ENCODE results near the gene MYO3A.
A peak's percentile ranks its signal among the peaks of the same experiment; 100 is the strongest.

The MYO3A gene, protein sequence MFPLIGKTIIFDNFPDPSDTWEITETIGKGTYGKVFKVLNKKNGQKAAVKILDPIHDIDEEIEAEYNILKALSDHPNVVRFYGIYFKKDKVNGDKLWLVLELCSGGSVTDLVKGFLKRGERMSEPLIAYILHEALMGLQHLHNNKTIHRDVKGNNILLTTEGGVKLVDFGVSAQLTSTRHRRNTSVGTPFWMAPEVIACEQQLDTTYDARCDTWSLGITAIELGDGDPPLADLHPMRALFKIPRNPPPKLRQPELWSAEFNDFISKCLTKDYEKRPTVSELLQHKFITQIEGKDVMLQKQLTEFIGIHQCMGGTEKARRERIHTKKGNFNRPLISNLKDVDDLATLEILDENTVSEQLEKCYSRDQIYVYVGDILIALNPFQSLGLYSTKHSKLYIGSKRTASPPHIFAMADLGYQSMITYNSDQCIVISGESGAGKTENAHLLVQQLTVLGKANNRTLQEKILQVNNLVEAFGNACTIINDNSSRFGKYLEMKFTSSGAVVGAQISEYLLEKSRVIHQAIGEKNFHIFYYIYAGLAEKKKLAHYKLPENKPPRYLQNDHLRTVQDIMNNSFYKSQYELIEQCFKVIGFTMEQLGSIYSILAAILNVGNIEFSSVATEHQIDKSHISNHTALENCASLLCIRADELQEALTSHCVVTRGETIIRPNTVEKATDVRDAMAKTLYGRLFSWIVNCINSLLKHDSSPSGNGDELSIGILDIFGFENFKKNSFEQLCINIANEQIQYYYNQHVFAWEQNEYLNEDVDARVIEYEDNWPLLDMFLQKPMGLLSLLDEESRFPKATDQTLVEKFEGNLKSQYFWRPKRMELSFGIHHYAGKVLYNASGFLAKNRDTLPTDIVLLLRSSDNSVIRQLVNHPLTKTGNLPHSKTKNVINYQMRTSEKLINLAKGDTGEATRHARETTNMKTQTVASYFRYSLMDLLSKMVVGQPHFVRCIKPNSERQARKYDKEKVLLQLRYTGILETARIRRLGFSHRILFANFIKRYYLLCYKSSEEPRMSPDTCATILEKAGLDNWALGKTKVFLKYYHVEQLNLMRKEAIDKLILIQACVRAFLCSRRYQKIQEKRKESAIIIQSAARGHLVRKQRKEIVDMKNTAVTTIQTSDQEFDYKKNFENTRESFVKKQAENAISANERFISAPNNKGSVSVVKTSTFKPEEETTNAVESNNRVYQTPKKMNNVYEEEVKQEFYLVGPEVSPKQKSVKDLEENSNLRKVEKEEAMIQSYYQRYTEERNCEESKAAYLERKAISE (N-terminal part only)

DNA sequence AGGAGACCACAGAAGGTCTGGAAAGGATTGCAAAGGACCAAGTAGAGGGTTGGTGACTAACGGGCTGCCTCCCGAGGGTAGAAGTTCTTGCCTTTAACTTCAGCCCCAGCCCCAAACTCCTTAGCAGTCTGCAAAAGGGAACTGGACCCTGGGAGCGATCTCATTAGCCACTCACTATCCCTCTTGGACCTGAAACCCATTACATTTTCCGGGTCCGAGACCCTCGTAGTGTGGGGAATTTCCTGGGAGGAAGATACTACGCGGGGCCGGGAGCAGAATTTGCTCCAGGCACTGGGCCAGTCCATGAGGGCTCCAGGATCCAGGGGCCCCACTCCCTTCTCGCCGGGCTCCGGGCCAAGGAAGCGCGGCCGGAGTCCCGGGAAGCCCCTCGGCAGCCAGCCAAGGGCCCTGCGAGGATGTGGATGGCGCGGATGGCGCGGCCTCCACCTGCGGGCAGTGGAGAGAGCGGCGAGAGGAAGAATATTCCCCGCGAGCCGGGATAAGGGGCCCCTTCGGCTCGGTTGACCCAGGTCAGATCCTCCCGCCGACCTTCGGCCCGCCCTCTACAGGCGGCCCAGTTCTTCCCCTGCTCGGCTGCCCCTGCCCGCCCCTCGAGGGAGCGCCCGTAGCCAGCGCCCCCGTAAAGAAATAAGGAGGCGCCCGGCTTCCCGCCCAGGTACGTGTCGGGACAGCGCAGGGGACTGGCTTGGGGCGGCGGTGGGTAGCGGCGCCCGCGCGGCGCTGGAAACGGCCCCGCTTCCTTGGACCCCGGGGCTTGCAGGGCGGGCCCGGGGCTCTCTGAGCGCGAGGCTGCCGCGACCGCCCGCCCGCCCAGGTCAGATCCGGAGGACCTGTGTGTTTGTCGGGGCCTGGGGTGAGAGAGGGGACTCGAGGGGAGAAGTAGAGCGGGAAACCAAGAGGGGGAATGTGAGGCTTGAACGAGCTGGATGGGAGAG is at the start of gene MYO3A:
Gene MYO3A (plus strand): TSS at position 577 of the 956 bp plus-strand sequence. CDS start 17,882 bp downstream, outside the sequence.
- DNase-seq: peak; percentile 2
- ATAC-seq: peak; percentile 40

GRCh38 chr10:25888627-25889026 is 45.4 kb upstream of the MYO3A start:
- ATAC-seq: no peak
- no peak for DNase-seq

- no peak for ATAC-seq
- no peak for DNase-seq
Observed at GRCh38 chr10:25890995-25891394, 43.0 kb upstream of the MYO3A start.

- ATAC-seq: no peak
- no peak for DNase-seq
Observed at GRCh38 chr10:25895856-25896255, 38.2 kb upstream of the MYO3A start.

DNA sequence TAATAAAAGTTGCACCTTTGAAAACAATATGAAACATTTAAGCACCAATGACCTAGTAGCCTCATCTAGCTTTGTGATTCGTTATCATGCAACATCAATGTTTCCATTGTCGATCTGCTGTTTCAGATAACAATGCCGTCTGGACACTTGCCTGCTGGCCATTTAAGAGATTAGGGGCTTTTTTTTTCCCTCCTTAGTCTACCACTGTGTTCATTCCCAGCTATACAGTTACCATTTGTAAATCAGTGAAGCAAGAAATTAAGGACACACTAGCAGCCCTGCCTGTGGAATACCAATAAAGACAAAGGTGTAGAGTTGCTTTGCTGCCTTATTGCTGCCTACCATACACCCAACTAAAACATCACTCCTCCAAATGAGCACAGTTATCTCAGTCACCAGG is 37.6 kb upstream of the MYO3A start:
- DNase-seq: no peak
- ATAC-seq: no peak

- DNase-seq: no peak
- ATAC-seq: no peak
Observed at GRCh38 chr10:25899304-25899703, 34.7 kb upstream of the MYO3A start.

- no peak for DNase-seq
- no peak for ATAC-seq
Observed at GRCh38 chr10:25901199-25901598, 32.8 kb upstream of the MYO3A start.

DNA sequence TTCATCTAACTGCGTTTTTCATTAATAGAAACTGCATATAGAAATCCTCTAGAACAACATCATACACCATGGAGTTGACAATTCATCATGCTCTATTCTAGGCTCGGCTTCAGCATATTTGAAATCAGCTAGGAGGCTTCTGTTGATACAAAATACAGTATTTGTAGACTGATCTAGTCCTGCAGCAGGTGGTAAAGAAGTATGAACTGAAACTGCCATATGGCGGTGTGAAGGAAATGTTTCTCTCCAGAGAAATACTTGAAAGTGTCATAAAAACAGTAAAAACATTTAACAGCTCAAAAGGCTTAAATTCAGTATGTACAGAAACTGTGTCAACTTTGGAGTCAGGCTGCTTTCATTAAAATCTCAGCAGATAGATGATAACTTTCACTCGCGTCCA is 32.0 kb upstream of the MYO3A start:
- ATAC-seq (no peak), DNase-seq (no peak)

- DNase-seq: no peak
Observed at GRCh38 chr10:25907261-25907660, 26.8 kb upstream of the MYO3A start.

GRCh38 chr10:25912866-25913265 is 21.2 kb upstream of the MYO3A start:
- ATAC-seq (no peak), DNase-seq (no peak)

More at GRCh38 chr10:25907261-25907660, 26.8 kb upstream of the MYO3A start:
- ATAC-seq: no peak

DNA sequence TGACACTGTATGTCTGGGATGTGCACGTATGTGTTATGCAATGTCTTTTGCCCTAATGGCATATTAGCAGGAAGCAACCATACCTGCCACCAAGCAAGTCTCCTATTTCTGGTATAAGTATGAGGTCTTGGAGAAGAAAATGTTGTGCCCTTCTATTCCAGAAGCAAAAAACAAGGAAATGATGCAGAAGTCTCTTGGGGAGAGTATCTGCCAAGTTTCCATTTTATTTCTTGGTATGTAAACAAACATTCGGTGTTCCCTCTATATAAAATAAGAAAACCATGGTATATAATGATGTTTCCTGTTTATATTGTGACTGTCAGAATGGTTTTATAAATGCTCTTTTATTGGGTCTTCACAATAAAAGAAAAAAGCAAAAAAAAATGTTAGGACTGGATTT is 19.3 kb upstream of the MYO3A start:
- no peak for ATAC-seq
- no peak for DNase-seq

DNA sequence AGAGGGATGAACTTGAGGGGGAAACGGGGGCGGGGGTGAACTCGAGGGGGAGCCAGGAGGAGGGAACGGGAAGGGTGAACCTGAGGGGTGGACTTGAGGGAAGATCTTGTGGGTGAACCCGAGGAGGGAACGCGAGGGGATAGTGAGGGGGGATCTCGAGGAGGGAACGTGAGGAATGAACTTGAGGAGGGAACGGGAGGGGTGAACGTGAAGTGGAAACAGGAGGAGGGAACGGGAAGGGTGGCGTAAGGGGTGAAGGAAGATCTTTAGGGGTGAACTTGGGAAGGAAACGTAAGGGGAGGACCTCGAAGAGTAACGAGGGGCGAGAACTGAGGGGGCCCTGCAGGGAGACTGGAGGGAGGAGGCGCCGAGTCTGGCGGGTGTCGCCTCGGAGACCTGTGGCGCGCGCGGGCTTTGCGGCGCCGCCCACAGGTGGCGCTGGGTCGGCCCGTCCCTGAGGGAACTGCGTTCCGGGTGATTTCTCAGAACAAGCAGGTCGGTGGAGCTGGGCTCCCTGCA is 651 bp downstream of the MYO3A start:
- DNase-seq (peak; percentile 30), ATAC-seq (peak; percentile 57)

DNA sequence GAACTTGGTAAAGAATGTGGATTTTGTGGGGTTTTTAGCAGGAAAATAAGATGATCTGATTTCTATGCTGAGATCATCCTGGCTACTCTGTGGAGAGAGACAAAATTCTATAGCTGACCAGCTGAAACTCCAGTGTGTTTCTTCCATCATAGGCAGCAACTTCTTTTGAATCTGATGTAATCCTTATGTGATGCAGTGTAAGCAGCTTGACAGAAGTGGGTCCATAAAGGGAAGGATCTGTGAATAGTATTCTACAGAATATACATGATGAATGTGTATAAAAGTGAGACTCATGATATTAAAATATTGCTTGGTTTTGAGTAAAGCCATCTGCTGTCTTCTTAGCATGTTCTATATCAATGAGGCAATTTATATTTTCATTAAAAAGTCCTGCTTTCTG is 4.4 kb downstream of the MYO3A start:
- ATAC-seq (no peak), DNase-seq (no peak)

- DNase-seq (no peak), ATAC-seq (no peak)
Observed at GRCh38 chr10:25944771-25945170, 10.7 kb downstream of the MYO3A start.

DNA sequence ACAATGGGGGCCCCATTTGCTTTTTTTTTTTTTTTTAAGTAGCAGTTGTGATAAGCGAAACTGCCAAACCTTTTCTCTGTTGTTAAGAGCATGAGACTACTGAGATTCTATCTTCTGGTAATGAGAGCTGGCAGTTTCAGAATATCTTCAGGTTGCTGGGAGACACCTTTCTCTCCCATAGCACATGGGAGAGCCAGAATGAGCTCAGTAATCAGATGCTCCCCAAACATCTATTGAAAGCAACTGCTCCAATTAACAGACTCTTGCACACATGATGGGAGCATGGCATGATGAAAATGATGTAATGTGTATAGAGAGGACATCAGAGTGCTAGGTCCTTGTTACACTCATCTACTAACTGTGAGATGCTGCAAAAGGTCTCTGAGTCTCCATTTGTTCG is 18.8 kb downstream of the MYO3A start:
- DNase-seq (no peak), ATAC-seq (no peak)

DNA sequence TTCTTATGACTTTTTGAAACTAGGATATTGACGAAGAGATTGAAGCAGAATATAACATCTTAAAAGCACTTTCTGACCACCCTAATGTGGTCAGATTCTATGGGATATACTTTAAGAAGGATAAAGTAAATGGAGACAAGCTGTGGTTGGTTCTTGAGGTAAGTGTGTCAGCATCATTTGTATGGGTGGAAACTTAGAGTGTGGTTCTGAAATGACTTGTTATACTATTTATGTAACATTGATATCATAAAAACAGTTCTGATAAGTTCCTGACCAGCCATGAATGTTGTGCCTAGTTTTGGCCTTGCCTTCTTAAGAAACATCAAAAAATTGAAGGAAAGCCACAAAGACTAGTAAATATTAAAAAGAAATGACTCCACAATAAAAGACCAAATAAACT is 20.8 kb downstream of the MYO3A start:
- ATAC-seq (no peak), DNase-seq (no peak)

GRCh38 chr10:25959540-25960232 is 25.7 kb downstream of the MYO3A start:
- no peak for DNase-seq
- no peak for ATAC-seq

DNA sequence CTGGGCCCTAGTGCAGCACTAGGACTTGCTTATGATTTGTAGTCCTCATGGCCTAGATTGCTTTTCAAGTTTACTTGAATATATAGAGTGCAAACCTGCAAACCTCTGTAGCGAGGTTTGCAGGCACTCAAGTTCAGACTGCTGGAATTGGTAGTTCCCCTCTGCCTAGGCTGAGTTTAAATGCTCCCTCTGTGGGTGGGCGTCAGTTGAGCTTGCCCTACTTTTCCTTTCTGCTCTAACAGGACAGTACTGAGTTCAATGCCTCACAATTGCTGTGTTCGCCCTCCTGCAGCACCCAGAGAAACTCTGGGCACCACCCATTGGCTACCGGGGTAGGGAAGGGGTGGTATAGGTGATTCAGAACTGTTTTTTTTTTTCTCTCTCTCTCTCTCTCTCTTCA is 31.6 kb downstream of the MYO3A start:
- ATAC-seq (no peak), DNase-seq (no peak)

DNA sequence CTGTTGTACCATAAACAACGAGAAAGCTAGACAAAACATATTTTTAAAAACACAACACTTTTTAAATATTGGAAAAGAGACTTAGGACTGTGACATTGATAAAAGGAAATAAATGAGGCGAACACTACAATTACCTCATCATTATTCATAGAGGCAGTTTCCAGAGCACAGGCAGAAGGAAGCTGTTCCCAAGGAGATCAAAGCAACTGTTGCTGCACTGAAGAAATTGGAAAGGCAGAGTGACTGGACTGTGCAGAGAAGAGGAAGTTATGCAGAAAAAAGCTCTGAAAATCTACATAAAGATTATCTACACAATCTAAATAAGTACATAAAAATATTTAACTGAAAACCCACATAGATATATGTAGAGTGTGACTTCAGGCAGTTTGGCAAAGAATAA is 32.8 kb downstream of the MYO3A start:
- DNase-seq (no peak), ATAC-seq (no peak)

DNA sequence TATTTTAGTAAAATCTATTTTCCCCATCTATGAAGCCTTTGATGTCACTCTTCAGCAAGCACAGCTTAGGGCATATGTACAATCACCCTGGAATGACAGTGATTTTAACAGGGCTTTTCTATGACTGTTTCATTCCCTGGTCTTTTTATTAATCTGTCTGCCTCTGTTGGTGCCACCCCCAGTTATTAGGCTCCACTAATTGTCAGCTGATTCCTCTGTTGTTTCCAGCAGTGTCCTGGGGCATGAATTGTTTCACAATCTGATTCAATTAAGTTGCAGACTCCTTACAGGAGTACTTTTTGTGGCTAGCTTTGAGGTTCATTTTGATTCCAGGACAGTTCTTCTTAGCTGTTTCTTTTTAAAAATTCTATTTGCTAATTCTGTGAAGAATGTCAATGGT is 38.6 kb downstream of the MYO3A start:
- ATAC-seq (no peak), DNase-seq (no peak)
